Esophagus squamous epithelium (tissue), 5 donors: ENCODE measurements around the gene ANO6. TPM values are rescaled to one million over a fixed set of nuclear protein-coding genes. Genes with fewer than 3 reads are reported as not detected.
A peak's percentile ranks its signal among the peaks of the same experiment; 100 is the strongest.

Source experiments
- DNase-seq: peaks from one replicate; lab custom pipeline; 2025; lab: John Stamatoyannopoulos, UW
- H3K27ac ChIP-seq, 4 donors: fragments of 200-600 bp; sonication (generic); one replicate each; pipeline ENCODE4 v1.5.1; 2016 to 2019; ENCODE audit warnings: mild to moderate bottlenecking in 1 of 4
- H3K27me3 ChIP-seq, 4 donors: fragments of 200-600 bp; sonication (generic); 1 replicate in 3 of 4; 2 replicates in 1 of 4; pipeline versions ENCODE4 v1.5.1 to v1.6.0; 2017 to 2021; ENCODE audit warnings: antibody characterized with exemption in 1 of 4
- H3K36me3 ChIP-seq, 3 donors: fragments of 200-600 bp; sonication (generic); one replicate each; pipeline ENCODE4 v1.5.1; 2016 to 2019
- H3K4me1 ChIP-seq, 3 donors: fragments of 200-600 bp; sonication (generic); one replicate each; pipeline ENCODE4 v1.5.1; 2017 to 2019
- H3K4me3 ChIP-seq, 4 donors: fragments of 200-600 bp; sonication (generic); 1 replicate in 3 of 4; 2 replicates in 1 of 4; pipeline ENCODE4 v1.5.1; 2016 to 2019; ENCODE audit warnings: mild to moderate bottlenecking in 2 of 4, moderate library complexity in 1 of 4
- H3K9me3 ChIP-seq, 3 donors: fragments of 200-600 bp; sonication (generic); one replicate each; pipeline ENCODE4 v1.5.1; 2016 to 2019
- CTCF ChIP-seq, 6 experiments: fragments of 450-650 bp in 4 of 6; fragments of 200-600 bp in 2 of 6; sonication (generic) in 2 of 6; IDR thresholded peaks; one replicate each; pipeline ENCODE4 v1.5.1; 2016 to 2019; ENCODE audit warnings: antibody characterized with exemption in 6 of 6, mild to moderate bottlenecking in 4 of 6, moderate library complexity in 4 of 6
- POLR2A ChIP-seq, 4 donors: fragments of 450-650 bp; IDR thresholded peaks; one replicate each; pipeline ENCODE4 v1.6.1; 2017; ENCODE audit warnings: antibody characterized with exemption in 4 of 4, mild to moderate bottlenecking in 4 of 4, moderate library complexity in 3 of 4
- WGBS, 2 donors: methylation state at CpG; one replicate each; pipeline ENCODE4 v1.1.5; 2018; 5-methylcytosine and 5-hydroxymethylcytosine counted together
- intact Hi-C: fragments of 100-400 bp; cut with DNase I; formaldehyde crosslinking; loops from one replicate; pipeline ENCODE4 v1.15.0; 2022
- total RNA-seq, 4 donors: library from RNA; depleted of rRNA; stranded (reverse); fragments of >200 nt; gene quantifications; one replicate each; pipeline ENCODE4 v1.1.0, GENCODE V29; 2016
- donor health status: DM: yes; HTN: yes; CAD: no.

ANO6 gene
- total RNA-seq, 4 donors from 2014 or later: 13.0 to 40.8 (median 25.1) TPM

DNA sequence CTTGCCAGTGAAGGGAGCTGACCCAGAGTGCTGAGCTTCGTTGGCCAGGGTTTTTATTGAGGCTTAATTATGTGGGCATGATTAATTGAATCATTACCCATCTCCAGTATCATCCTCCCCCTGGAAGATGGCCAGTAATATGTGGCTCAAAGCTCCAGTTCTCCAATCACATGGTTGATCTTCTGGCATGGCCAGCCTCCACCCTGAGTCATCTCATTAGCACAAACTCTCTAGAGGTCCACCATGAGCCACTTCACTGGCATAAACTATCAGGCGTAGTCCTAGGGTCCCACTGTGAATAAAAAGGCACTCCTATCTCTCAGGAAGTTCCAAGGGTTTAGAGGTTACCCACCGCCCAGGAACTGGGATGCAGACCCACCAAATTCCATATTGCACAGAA is 135.0 kb downstream of the ANO6 start:
- DNase-seq: no peak
- intact Hi-C loops: no loop called here
- Histone ChIP-seq H3K36me3 (peaks cover 0 to 55% (median 0%) of the 10 kb centered on the region in 3 donors), H3K4me3 (no peak overlapping the region), H3K9me3 (no peaks in the 10 kb centered on the region), H3K4me1 (peaks cover 0 to 12% (median 0%) of the 10 kb centered on the region in 3 donors), H3K27me3 (no peaks in the 10 kb centered on the region), H3K27ac (peak overlapping the region in 2 of 4 donors; percentile 11 to 65)
- no peak for TF ChIP-seq POLR2A (IDR thresholded peaks at IDR 0.05)
- no peak for TF ChIP-seq CTCF (IDR thresholded peaks at IDR 0.05)
- 72% methylated on average over 3 of the region's 3 CpGs for WGBS, 2 donors

DNA sequence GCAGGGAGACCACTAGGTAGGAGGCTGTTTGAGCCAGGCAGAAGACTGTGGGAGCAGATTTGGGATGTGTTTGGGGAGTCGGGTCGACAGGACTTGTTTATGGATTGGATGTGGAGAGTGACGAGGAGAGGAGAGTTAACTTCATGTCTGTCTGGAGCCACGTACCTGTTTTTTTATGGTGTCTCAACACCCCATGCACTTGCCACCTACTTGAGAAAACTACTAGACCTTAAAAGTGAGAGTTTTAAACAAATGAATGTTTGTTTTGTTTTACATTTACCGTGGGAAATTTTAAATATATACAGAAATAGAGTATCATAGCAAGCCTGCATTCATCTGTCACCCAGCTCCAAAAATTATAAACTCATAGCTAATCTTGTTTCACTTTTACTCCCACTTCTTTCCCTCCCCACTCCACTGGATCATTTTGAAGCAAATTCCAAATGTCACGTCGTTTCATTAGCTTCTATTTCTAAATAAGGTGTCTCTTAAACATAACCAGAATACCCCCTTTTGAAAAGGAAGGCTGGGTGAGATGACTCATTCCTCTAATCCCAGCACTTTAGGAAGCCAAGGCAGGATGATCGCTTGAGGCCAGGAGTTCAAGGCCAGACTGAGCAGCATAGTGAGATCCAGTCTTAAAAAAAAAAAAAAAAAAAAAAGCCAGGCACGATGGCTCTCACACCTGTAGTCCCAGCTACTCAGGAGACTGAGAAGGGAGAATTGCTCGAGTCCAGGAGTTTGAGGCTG is 136.2 kb downstream of the ANO6 start:
- Histone ChIP-seq H3K4me1 (peaks cover 0 to 16% (median 0%) of the 10 kb centered on the region in 3 donors), H3K36me3 (peaks cover 0 to 53% (median 0%) of the 10 kb centered on the region in 3 donors), H3K4me3 (no peak overlapping the region), H3K27ac (peak overlapping the region in 2 of 4 donors; percentile 2 to 65), H3K27me3 (no peaks in the 10 kb centered on the region), H3K9me3 (no peaks in the 10 kb centered on the region)
- TF ChIP-seq CTCF (IDR thresholded peaks at IDR 0.05) (no peak), POLR2A (IDR thresholded peaks at IDR 0.05) (no peak)
- 72 to 76% methylated on average over 10 of the region's 10 CpGs for WGBS, 2 donors
- intact Hi-C loops: no loop called here
- no peak for DNase-seq

DNA sequence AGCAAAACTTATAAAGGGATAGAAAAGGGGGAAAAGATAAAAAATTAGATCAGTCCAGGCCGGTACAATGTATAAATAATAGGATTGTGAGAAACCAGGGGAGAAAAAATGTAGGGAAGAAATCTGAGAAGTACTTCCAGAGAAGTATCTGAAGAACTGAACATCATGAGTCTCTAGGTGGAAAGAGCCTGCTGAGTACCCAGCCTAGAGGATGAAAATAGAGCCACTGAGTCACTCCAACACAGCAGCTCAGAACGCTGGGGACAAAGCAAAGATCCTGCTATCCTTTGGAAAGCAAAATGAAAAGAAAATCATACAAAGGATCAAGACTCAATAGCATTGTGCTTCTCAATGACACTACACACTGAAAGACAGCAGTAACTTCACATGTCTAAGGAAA is 138.0 kb downstream of the ANO6 start:
- peaks cover 0 to 28% (median 0%) of the 10 kb centered on the region in 3 donors for H3K4me1 ChIP-seq
- intact Hi-C loops: no loop called here
- no peak for TF ChIP-seq POLR2A (IDR thresholded peaks at IDR 0.05)
- TF ChIP-seq CTCF (IDR thresholded peaks at IDR 0.05): no peak
- WGBS, 2 donors: 81 to 88% methylated on average over 2 of the region's 2 CpGs
- DNase-seq: no peak
- H3K4me3 ChIP-seq: no peak overlapping the region
- no peaks in the 10 kb centered on the region for H3K9me3 ChIP-seq
- peaks cover 0 to 45% (median 0%) of the 10 kb centered on the region in 3 donors for H3K36me3 ChIP-seq
- no peak overlapping the region for H3K27ac ChIP-seq
- H3K27me3 ChIP-seq: no peaks in the 10 kb centered on the region

- intact Hi-C loops: no loop called here
- no peak for DNase-seq
- H3K27ac ChIP-seq: no peak overlapping the region
- peaks cover 0 to 28% (median 0%) of the 10 kb centered on the region in 3 donors for H3K4me1 ChIP-seq
- no peak overlapping the region for H3K4me3 ChIP-seq
- TF ChIP-seq POLR2A (IDR thresholded peaks at IDR 0.05) (no peak), CTCF (IDR thresholded peaks at IDR 0.05) (no peak)
- no peaks in the 10 kb centered on the region for H3K9me3 ChIP-seq
- peaks cover 0 to 45% (median 0%) of the 10 kb centered on the region in 3 donors for H3K36me3 ChIP-seq
- no peaks in the 10 kb centered on the region for H3K27me3 ChIP-seq
Measured at GRCh38 chr12:45354399-45354798, 138.5 kb downstream of the ANO6 start.

- intact Hi-C loops: no loop called here
- no peak for DNase-seq
- Histone ChIP-seq H3K36me3 (peaks cover 0 to 32% (median 0%) of the 10 kb centered on the region in 3 donors), H3K4me3 (no peak overlapping the region), H3K27me3 (no peaks in the 10 kb centered on the region), H3K9me3 (no peaks in the 10 kb centered on the region), H3K4me1 (peaks cover 0 to 19% (median 0%) of the 10 kb centered on the region in 3 donors), H3K27ac (peak overlapping the region in 1 of 4 donors; percentile 18)
- 66 to 81% methylated on average over 3 of the region's 3 CpGs for WGBS, 2 donors
- no peak for TF ChIP-seq CTCF (IDR thresholded peaks at IDR 0.05)
- TF ChIP-seq POLR2A (IDR thresholded peaks at IDR 0.05): no peak
Measured at GRCh38 chr12:45355730-45356129, 139.8 kb downstream of the ANO6 start.
